ENCODE measurements around the gene FAM222A. TPM values are rescaled to one million over a fixed set of nuclear protein-coding genes. Genes with fewer than 3 reads are reported as not detected.

The FAM222A gene
- polyA plus RNA-seq, 1 donor from 2014 or later = 8.5 TPM

DNA sequence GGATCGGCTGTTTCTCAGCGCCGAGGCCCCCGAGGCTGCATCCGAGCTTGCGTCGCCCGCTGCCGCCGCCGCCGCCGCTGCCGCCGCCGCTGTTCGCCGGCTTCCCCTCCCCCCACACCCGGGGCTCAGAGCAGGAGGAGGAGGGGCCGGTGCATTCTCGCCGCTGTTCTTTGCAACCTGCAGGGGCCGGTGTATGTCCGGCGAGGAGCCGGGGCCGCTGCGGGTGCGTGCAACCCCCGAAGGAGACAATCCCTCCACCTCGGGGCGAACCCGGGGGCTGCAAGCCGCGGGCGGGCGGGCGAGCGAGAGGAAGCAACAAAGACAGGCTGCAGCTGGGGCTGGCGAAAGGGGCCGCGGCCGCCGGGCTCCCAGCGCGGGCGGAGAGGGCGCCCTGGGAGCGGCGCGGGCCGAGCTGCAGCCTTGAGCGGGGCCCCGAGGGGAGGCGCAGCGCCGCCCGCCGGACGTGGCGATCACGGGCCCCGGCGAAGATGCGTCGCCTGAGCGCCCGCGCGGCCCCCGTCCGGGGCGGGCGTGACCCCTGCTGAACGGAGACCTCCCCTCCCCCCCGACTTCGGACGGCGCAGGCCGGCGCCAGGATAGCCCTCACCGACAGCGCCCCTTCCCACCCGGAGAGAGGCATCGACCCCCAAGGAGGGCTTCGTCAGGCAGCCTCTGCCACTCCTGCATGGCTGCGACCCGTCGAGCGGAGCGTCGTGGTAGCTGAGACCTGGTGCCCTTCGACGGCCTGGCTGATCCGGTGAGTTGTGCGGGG lies 702 bp downstream of the FAM222A start:
- H3K4me3 ChIP-seq (ENCODE audit: low read length) = peak overlapping the region; percentile 90
- H3K9ac ChIP-seq (ENCODE audit: low read length) = peak overlapping the region; percentile 81
- no peaks in the 10 kb centered on the region for H4K20me1 ChIP-seq (ENCODE audit: insufficient read depth)
- H3K36me3 ChIP-seq (ENCODE audit: insufficient read depth, low read length) = no peaks in the 10 kb centered on the region
- peaks cover 46% of the 10 kb centered on the region for H3K79me2 ChIP-seq (replicated peaks; ENCODE audit: insufficient read depth, low read length)
- no peaks in the 10 kb centered on the region for H3K27me3 ChIP-seq (ENCODE audit: insufficient read depth, low read depth, low read length)
- H3K9me3 ChIP-seq (ENCODE audit: low read length) = no peaks in the 10 kb centered on the region
- no peaks in the 10 kb centered on the region for H3F3A ChIP-seq (ENCODE audit: insufficient read depth, low read length, poor library complexity, severe bottlenecking)
- TF ChIP-seq POLR2AphosphoS5 (IDR thresholded peaks at IDR 0.05) (no peak), EZH2 (IDR thresholded peaks at IDR 0.05; ENCODE audit: borderline replicate concordance, insufficient read depth, low read length, poor library complexity, severe bottlenecking) (no peak), SMC3 (conservative IDR thresholded peaks at IDR 0.05; ENCODE audit: poor library complexity) (peak; percentile 72), RAD21 (conservative IDR thresholded peaks at IDR 0.05) (peak; percentile 67), TAF1 (IDR thresholded peaks at IDR 0.05; ENCODE audit: low read depth) (no peak), EP300 (conservative IDR thresholded peaks at IDR 0.05; ENCODE audit: poor library complexity, severe bottlenecking) (no peak), MXI1 (conservative IDR thresholded peaks at IDR 0.05; ENCODE audit: poor library complexity, severe bottlenecking) (peak; percentile 27)
- TF ChIP-seq, protein P1, sequence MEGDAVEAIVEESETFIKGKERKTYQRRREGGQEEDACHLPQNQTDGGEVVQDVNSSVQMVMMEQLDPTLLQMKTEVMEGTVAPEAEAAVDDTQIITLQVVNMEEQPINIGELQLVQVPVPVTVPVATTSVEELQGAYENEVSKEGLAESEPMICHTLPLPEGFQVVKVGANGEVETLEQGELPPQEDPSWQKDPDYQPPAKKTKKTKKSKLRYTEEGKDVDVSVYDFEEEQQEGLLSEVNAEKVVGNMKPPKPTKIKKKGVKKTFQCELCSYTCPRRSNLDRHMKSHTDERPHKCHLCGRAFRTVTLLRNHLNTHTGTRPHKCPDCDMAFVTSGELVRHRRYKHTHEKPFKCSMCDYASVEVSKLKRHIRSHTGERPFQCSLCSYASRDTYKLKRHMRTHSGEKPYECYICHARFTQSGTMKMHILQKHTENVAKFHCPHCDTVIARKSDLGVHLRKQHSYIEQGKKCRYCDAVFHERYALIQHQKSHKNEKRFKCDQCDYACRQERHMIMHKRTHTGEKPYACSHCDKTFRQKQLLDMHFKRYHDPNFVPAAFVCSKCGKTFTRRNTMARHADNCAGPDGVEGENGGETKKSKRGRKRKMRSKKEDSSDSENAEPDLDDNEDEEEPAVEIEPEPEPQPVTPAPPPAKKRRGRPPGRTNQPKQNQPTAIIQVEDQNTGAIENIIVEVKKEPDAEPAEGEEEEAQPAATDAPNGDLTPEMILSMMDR (IDR thresholded peaks at IDR 0.05; ENCODE audit: poor library complexity, severe bottlenecking) = peak; percentile 65
- TF ChIP-seq, protein P2, sequence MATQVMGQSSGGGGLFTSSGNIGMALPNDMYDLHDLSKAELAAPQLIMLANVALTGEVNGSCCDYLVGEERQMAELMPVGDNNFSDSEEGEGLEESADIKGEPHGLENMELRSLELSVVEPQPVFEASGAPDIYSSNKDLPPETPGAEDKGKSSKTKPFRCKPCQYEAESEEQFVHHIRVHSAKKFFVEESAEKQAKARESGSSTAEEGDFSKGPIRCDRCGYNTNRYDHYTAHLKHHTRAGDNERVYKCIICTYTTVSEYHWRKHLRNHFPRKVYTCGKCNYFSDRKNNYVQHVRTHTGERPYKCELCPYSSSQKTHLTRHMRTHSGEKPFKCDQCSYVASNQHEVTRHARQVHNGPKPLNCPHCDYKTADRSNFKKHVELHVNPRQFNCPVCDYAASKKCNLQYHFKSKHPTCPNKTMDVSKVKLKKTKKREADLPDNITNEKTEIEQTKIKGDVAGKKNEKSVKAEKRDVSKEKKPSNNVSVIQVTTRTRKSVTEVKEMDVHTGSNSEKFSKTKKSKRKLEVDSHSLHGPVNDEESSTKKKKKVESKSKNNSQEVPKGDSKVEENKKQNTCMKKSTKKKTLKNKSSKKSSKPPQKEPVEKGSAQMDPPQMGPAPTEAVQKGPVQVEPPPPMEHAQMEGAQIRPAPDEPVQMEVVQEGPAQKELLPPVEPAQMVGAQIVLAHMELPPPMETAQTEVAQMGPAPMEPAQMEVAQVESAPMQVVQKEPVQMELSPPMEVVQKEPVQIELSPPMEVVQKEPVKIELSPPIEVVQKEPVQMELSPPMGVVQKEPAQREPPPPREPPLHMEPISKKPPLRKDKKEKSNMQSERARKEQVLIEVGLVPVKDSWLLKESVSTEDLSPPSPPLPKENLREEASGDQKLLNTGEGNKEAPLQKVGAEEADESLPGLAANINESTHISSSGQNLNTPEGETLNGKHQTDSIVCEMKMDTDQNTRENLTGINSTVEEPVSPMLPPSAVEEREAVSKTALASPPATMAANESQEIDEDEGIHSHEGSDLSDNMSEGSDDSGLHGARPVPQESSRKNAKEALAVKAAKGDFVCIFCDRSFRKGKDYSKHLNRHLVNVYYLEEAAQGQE (IDR thresholded peaks at IDR 0.05; ENCODE audit: borderline replicate concordance) = peak; percentile 59
- H3K27ac ChIP-seq (ENCODE audit: low read length) = peak overlapping the region; percentile 73
- no peaks in the 10 kb centered on the region for H3K9me2 ChIP-seq (ENCODE audit: insufficient read depth, low read length)
- peak overlapping the region; percentile 47 for H3K4me2 ChIP-seq (ENCODE audit: low read length)
- H2AFZ ChIP-seq (ENCODE audit: low read depth, low read length) = no peak overlapping the region

DNA sequence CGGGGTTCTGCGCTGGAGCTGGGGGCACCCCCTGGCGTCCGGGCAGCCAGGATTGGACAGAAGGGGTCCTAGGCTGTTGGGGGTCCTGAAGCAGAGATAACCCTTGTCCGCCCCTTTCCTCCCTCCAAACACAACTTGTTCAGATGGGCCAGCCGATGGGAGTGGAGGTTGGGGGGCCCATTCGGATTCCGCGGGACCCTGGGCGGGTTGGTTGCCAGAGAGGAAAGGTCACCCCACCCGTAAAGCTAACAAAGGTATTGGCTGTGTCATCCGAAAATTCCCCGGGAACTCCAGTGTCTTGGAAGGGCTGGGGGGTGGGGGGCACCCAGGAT lies 1.3 kb downstream of the FAM222A start:
- Histone ChIP-seq H3K27me3 (ENCODE audit: insufficient read depth, low read depth, low read length) (no peaks in the 10 kb centered on the region), H3K9me3 (ENCODE audit: low read length) (no peaks in the 10 kb centered on the region), H3K9ac (ENCODE audit: low read length) (peak overlapping the region; percentile 81), H3K4me2 (ENCODE audit: low read length) (peak overlapping the region; percentile 47), H3K79me2 (replicated peaks; ENCODE audit: insufficient read depth, low read length) (peaks cover 51% of the 10 kb centered on the region), H3K27ac (ENCODE audit: low read length) (peak overlapping the region; percentile 57), H2AFZ (ENCODE audit: low read depth, low read length) (no peak overlapping the region), H4K20me1 (ENCODE audit: insufficient read depth) (no peaks in the 10 kb centered on the region), H3F3A (ENCODE audit: insufficient read depth, low read length, poor library complexity, severe bottlenecking) (no peaks in the 10 kb centered on the region), H3K36me3 (ENCODE audit: insufficient read depth, low read length) (no peaks in the 10 kb centered on the region), H3K9me2 (ENCODE audit: insufficient read depth, low read length) (no peaks in the 10 kb centered on the region), H3K4me3 (ENCODE audit: low read length) (peak overlapping the region; percentile 90)
- no peak for TF ChIP-seq EP300 (conservative IDR thresholded peaks at IDR 0.05; ENCODE audit: poor library complexity, severe bottlenecking)
- no peak for TF ChIP-seq POLR2AphosphoS5 (IDR thresholded peaks at IDR 0.05)
- no peak for TF ChIP-seq SMC3 (conservative IDR thresholded peaks at IDR 0.05; ENCODE audit: poor library complexity)
- TF ChIP-seq, protein P2 (IDR thresholded peaks at IDR 0.05; ENCODE audit: borderline replicate concordance) = no peak
- TF ChIP-seq, protein P1 (IDR thresholded peaks at IDR 0.05; ENCODE audit: poor library complexity, severe bottlenecking) = no peak
- TF ChIP-seq RAD21 (conservative IDR thresholded peaks at IDR 0.05) = no peak
- no peak for TF ChIP-seq MXI1 (conservative IDR thresholded peaks at IDR 0.05; ENCODE audit: poor library complexity, severe bottlenecking)
- no peak for TF ChIP-seq EZH2 (IDR thresholded peaks at IDR 0.05; ENCODE audit: borderline replicate concordance, insufficient read depth, low read length, poor library complexity, severe bottlenecking)
- TF ChIP-seq TAF1 (IDR thresholded peaks at IDR 0.05; ENCODE audit: low read depth) = no peak

All from neural cell (in vitro differentiated cells).